Stimulated activated CD8-positive, alpha-beta memory T cell treated with anti-CD3 and anti-CD28 coated beads, Interleukin-4, amount 100 ng/mL, for 1 hour (primary cell): ENCODE data around the gene INO80.

Experiments
- DNase-seq, 2 donors: peaks; one replicate each; pipeline ENCODE4 v3.0.0-alpha.2; 2020; ENCODE audit warnings: low read depth in 2 of 2, low spot score in 1 of 2

INO80 gene

GRCh38 chr15:40952301-40952900, 163.7 kb downstream of the INO80 start:
- no peak for DNase-seq

- no peak for DNase-seq
Measured at GRCh38 chr15:40951764-40952163, 164.3 kb downstream of the INO80 start.

- DNase-seq, result no peak
Measured at GRCh38 chr15:40949756-40950207, 166.3 kb downstream of the INO80 start.

DNA sequence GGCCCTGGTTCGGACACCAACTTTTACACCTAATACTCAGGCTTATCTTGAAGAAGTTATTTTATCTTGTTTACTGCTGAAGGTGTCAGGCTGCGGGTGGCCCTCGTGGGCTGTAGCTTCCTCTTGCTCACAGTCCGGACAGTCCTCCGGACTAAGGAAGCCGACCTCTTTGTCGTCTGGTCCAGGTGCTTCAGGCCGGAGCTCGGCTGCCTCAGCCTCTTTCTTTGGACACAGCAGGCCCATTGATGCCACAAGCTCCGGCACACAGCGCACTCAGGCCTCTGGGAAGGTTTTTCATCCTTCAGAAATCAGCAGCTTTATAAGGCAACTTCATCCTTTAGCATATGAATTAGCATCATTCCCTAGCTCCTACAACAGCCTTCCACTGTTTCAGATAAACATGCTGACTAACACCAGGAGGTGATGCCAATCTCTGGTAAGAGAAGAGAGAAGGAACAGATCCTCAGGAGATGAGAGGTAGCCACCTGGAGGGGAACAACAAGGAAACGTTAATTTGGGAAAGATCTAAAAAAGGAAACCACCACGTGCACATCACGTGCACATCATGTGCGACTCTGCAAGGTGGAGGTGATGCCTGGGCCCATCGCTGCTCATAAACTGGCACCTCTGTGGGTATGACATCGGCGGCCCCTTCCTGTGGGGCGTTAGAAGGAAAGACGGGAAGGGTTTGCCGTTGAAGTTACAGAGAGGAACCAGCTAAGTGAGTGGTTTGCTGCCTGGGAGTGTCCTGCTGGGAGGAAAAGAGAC, 167.2 kb downstream of the INO80 start:
- DNase-seq, result no peak

DNA sequence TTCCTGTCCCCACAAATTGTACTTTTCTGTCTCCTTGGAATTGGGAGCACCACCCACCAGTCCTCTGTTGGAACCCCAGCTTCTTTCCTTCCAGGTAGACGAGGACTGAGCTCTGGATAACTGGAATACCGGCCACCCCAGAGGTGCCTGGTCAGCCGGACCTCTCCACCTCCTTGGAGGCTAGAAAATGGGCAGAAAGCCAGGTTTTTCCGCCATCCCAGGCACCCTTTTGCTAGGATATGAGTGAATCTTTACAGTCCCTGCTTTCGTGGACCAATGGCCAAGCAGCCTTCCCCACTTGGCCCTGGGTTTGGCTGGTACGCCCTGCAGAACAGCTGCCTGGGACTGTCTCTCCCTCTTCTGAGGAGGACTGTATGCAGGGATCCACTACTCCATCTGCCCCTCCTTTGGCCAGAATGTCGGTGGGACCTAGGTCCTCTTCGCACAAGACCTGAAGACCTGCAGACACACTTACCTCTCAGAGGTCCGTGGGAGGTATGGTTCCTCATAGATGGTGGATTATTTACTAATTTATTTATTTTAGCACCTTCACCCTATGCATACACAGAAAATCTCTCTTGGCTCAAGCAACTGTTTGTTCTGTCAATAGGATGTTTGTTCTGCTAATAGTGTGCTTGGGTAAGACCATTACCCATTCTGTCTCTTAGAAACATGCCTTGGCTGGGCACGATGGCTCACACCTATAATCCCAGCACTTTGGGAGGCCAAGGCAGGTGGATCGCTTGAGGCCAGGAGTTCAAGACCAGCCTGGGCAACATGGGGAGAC, 171.4 kb downstream of the INO80 start:
- no peak for DNase-seq

DNA sequence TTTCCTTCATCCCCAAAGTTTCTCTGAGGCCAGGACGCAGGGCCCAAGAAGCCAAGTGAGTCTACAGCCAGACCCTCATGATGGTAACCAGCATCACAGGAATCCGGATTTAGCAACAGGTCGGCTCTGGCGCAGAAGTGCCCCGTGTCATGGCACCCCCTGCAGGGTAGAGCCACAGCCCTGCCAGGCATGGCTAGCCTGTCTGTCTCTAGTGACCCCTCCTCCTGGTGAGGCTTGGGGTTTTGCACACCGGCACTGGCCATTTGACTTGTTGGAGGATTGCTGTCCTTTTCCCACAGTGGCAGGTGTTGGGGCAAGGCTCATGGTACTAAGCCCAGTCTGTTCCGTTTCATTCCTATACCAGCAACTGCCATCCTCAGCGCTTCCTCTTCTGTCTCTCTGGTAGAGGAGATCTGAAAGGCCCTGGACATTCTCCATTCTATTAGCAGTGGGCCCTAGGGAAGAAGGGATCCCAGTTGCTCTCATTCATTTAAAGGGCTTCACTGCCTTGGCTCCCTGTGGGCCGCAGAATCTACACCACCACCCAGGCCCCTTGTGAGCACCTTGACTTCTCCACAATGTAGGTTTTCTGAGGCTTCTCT, 172.2 kb downstream of the INO80 start:
- DNase-seq, result no peak

DNA sequence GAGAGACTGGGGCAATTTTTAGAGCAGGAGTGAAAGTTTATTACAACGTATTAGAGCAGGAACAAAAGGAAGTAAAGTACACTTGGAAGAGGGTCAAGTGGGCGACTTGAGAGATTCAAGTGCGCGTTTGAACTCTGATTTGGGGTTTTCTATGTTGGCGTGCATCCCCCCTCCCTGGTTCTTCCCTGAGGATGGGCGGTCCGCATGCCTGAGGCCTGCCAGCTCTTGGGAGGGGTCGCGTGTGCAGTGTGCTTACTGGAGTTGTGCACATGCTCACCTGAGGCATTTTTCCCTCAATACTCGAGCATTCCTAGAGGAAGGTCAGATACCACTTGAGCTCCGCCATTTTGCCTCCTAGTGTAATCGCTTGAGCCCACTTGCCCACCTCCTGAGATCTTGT, 173.2 kb downstream of the INO80 start:
- no peak for DNase-seq

GRCh38 chr15:40942337-40942854, 173.7 kb downstream of the INO80 start:
- no peak for DNase-seq

DNA sequence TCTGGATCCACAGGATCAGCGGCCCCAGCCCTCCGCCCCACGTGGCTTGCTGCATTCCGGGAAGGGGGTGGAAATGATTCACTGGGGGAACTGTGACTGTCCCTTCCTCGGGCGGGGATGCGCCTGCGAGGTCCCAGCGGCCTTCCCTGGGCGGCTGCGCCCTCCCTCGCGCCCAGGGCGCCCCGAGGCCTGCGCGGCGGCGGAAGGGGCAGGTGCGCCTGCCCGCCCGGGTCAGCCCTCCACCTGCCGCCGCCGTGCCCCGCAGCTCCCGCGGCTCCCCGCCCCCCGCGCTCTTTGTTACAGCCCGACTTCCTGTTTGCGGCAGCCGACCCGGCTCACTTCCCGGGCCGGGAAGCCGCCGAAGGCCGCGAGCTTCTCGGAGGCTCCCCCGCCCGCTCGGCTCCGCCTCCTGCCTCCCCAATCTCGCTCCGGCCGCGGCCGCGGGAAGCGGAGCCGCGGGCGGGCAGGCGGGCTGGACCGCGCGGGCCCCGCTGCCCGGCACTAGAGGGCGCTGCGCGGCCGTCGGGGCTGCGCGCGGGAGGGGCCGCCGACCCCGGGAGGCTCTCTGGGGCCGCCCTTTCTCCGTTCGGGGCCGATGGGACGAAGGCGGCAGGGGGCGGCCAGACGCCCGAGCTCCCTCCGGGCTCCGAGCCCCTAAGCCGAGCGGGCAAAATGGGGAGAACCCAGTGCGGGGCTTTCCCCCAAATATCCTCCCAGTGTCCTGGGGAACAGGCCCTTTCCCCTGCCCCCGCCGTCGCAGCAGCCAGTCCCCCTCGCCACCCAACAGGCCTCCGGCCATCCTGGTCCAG, 174.3 kb downstream of the INO80 start:
- DNase-seq, result peak in 1 of 2 donors; percentile 32

GRCh38 chr15:40941068-40941527, 175.0 kb downstream of the INO80 start:
- DNase-seq, result no peak

DNA sequence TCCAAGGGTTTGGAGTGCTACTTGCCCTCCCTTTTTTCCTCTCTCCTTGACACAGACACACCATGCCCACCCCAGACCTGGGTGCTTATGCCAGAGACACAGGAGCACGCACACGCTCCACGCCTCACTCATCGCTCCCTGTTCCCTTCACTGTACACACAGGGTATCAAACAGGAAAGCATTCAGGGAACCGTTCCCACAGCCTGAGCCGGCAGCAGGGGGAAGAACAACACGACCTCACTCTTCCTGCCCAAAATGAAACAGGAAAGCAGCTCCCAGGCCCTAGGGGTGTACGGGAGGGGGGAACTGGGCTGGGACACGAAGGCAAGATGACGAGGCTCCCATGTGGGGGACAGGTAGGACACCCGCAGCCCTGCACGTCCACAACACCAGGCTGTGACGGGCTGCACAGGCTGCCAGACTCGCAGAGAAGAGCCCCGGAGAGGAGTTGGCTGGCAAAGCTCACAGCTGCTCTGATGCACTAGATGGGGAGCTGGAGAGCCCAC, 175.7 kb downstream of the INO80 start:
- no peak for DNase-seq

GRCh38 chr15:40938536-40938870, 177.6 kb downstream of the INO80 start:
- no peak for DNase-seq

GRCh38 chr15:40937762-40938535, 178.1 kb downstream of the INO80 start:
- DNase-seq, result no peak

DNA sequence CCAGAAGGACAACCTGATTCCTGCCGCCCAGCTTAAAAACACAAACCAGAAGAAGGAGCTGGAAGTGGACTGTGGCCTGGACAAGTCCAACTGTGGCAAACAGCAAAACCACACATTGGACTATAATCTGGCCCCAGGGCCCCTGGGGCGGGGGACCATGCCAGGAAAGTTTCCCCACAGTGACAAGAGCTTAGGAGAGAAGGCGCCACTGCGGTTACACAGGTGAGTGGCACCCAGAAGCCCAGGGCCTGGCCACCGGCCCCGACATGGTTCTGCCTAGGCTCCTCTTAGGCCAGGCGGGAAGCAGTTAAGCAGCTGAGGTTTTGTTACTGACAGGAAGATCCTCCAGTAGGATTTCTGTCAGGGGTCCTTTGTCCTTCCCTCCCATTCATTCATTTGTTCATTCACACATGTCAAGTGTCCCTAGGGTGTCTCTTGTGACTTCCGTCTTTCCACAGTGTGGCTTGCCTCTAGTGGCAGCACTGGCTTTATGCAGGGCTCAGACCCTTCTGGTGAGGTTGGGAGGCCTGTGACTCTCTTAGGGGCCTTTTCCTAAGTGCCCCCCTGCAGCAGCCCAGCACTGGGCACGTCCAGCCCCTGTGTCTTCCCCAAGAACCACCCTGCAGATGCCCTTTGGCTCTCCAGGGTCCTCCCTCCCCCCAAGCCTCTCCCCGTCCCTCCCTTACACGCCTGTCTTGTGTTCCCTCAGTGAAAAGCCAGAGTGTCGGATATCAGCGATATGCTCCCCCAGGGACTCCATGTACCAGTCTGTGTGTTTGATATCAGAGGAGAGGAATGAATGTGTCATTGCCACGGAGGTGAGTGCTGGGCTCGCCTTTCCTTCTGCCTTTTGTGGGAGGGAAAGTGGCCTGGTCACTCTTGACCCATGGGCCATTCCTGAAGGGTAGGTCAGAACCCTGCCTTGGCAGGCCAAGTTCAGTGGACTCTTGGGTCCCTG, 179.1 kb downstream of the INO80 start:
- no peak for DNase-seq

DNA sequence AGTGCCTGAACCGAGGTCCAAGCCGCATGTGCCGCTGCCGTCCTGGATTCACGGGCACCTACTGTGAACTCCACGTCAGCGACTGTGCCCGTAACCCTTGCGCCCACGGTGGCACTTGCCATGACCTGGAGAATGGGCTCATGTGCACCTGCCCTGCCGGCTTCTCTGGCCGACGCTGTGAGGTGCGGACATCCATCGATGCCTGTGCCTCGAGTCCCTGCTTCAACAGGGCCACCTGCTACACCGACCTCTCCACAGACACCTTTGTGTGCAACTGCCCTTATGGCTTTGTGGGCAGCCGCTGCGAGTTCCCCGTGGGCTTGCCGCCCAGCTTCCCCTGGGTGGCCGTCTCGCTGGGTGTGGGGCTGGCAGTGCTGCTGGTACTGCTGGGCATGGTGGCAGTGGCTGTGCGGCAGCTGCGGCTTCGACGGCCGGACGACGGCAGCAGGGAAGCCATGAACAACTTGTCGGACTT, 179.8 kb downstream of the INO80 start:
- no peak for DNase-seq

GRCh38 chr15:40934457-40934856, 181.6 kb downstream of the INO80 start:
- DNase-seq, result no peak

- no peak for DNase-seq
Measured at GRCh38 chr15:40933517-40933902, 182.6 kb downstream of the INO80 start.
